Measurements from ENCODE around the gene PTPRT.

PTPRT gene

DNA sequence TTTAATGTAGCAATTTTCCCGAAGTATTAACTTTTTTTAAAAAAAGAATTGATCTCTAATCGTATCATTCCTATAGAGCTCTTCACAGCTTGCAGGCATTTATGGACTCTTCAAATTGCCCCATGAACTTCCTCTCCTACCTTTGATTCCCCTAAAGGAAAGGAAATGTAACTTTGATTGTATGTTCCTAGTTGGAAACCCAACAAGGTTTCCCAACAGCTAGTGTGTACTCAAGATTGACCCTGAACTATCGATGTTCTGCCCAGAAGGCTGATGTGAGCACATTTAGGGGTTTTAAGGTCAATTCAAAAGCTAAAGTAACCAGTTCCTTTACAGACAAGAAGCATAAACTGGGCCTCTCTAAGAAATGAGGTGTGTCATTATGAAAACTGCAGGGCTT, 491.7 kb downstream of the PTPRT start:
- DNase-seq: no peak

DNA sequence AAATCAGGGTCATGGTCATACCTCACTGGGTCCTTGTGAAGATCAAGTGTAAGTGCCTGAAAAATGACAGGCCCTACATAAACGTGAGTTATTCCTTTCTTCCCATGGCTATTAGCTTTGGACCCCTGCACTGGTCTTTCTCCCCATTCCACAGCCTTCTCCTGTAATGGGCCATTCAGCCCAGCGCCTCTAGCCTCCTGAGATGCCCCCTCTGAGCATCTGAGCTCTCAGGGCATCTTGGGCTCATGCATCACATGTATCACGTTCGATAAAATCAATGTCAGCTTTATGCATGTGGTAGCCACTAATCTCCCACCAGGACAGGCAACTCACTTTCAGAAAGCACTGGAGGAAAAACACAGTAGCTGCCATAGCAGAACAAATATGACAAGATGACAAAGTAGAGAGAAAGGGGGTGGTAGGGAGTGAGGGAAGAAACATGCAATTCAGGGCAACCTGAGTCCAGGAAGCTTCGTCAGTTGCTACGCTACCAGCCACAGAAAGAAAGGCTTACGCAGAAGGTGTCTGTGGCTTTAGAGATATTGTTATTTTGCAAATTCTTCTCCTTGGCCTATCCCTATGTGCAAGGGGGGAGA, 498.8 kb downstream of the PTPRT start:
- DNase-seq: no peak

DNA sequence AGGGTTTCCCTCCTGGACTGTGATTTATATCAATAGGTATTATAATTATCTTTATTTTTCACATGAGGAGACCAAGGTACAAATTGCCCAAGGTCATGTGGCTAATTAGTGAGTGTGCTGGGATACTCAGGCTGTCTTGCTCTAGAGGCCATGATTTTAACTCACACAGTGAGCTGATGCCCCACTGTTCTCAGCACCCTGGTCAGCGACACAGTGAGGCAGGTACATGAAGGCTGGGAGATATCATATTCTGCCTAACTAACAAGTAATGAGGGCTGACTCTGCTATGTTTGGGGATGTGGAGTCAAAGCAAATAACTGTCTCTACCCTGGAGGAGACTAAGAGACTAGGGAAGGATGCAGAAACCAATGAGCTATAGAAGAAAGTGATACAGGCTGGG, 501.1 kb downstream of the PTPRT start:
- no peak for DNase-seq

DNA sequence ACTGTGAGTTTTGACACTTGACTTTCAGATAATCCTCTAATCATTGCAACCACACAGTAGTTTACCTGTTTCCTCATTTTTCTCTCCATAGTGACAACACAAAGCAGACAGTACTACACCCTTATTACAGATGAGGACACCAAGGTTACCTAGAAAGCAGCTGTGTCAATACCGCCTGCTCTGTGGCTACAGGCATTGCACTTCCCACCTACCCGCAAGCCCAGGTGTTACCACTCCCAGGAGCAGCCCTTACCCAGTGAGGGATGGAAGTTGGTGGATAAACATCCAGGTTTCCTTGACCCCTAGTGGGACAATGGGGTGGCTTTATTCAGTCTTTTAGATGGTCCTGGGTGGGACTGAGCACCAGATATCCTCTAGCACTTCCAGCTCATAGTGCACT, 503.6 kb downstream of the PTPRT start:
- DNase-seq: no peak

DNA sequence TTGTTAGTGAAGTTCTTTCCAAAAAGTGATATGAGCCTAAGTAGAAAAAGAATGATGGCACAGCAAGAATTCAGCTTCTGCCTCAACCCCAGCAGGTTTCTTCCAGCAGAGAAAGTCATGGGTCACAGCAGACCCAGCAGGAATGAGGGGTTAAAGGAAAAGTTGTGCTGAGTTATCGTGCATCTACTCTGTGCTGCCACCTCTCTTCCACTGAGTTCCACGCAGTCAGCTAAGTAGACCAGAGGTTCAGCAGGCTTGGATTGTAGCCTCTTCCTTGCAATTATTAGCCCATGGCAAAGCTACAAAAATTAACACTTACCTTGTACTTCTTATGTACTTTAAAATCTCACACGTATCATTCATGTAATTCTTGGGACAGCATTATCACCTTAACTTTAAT, 510.8 kb downstream of the PTPRT start:
- DNase-seq: no peak

DNA sequence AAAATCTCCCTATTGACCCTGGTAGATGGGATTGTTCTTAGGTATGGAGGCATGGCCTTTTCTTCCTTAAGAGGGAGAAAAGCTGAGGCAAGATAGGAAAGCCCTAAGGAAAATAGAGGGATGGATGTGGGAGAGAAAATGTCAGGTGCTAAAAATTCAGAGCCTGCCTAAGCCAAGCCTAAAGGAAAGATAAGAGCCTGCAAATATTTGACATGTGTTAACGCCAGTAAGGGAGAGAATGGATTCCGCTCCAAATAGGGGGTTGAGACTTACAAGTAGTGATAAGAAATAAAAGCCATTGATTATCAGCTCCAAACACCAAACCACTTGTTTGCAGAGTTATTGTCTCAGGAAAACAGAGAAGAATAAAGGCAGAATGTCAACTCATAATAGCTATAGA, 533.6 kb downstream of the PTPRT start:
- DNase-seq: no peak

DNA sequence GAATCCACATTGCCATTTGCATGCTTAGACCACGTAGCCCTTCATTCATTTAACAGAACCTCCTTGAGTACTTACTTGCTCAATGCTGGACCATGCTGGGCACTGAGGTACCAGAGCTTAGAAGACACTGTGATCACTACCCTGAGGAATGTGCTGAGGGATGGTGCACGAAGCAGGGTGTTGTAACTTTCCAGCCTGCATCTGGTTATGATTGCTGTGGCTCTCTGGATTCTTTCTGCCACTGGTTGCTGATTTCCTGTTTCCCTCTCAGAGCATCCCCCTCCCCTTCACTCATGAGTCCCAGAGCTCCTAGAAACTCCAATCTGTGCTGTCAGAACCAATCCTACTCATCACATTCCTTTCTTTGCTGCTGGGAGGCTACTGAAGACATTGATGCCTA, 537.4 kb downstream of the PTPRT start:
- DNase-seq: no peak

DNA sequence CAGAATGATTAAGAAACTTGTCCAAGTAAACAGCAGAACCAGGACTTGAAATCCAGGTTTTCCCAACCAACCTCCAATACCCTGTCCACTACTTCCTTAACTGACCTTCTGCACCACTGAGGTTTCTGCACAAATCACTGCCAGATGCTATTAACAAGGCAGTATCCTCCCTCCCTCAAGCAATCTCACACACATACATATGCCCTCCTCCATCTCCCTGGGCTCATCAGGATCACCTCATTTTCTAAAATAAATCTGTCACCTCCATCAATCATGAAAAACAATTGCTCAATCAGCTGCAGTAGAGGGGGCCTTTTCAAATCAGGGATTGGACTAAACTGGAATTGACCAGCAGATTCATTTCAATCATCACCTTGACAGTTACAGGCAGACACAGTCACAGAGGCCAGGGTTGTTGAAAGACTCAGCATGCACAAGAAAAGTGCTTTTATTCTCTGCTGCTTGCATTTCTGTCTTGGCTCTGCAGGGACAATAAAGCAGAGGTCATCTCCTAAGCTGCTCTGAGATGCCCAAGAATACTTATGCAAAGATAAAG, 539.4 kb downstream of the PTPRT start:
- no peak for DNase-seq

DNA sequence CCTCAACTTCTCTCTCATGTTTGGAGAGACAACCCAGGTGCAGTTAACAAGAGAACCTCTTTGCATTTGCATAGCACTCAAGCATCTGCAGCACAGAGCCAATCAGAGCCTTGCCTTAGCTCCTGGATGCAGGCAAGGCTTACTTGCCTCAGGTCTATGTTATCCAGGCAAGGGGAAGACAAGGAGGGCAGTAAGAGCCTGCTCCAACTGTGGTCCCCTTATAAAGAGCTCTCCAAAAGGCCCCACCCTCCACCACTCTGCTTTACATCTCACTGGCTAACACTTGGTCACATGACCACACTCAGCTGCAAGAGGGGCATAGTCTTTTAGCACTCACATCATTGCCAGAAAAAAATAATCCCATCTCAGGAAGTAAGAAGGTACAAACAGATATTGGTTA, 540.0 kb downstream of the PTPRT start:
- DNase-seq: no peak

DNA sequence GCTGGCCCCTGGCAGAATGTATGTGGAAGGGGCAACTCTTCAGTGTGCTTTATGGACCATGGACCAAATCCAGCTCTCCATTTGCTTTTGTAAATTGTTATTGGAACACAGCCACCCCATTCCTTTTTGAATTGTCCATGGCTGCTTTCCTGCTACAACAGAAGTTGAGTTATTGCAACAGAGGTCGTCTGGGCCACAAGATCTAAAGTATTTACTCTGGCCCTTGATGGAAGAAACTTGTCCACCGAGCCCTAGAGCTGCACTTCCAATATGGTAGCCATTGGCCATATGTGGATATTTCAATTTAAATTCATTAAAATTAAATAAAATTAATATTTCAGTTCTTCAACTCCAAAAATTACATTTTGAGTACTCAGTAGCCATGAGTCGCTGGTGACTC, 543.5 kb downstream of the PTPRT start:
- DNase-seq: no peak

DNA sequence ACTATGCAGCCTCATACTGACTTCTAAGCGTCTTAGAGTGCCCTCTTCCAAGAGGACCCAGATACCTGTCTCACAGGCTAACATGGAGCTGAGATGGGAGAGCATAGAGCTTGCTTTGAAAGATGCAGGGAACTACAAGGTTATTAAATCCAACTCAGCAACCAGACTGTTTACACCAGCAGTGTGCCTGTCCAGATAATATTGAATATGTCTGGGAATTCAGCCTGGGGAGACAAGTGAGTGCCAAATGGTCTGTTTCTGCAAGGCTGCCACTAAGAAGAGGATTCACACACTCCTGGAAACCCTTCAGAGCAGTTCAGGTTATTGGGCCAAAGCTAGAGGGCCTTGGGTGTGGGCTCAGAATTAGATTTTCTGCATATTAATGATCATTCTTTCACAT, 547.8 kb downstream of the PTPRT start:
- DNase-seq: no peak

DNA sequence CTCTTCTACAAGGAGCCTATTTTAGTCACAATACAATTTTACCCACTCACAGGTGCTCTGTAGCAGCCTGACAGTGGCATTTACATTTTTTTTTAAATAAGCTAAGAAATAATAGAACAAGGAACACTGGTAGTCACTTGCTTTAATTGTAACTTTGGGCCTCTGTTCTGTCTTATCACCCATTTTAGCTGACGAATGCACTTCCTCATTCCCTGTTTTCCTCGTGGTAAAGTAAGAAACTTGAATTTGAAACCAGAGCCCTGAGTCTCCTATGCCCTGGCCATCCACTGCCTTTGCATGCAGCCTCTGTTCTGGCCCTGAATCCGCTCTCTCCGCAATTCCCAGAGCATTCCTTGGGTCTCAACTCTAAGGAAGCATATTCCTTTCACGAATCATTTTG, 550.6 kb downstream of the PTPRT start:
- no peak for DNase-seq

DNA sequence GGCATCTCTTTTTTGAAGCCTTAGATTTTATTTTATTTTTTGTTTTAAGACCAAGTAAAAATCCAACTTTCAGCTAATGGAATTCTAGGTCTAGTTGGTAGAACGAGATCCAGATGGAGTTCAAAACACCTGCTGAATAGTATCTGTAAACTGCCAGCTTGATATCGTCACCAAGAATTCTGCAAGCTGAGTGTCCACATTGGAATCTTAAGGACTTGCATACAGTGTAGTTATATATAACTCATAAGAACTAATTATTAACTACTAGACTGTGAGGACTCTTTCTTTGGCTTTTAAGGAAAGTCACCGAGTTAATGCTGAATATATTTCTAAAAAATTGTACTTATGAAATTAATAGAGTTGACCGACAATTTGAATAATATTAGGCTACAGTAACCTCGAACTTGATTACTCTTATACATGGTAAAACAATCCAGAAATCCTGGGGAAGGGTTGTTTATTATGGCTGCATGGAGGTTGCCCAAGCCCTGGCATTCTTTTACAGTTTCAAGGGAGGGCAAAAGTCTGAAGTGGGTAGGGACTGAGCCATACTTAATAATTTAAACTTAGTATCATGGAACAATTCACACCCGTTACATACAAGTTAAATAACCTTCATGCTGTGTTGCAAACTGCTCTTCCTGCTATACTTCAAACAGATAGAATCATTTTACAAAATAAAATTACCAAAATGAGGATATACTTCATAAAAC, 553.9 kb downstream of the PTPRT start:
- DNase-seq: no peak

DNA sequence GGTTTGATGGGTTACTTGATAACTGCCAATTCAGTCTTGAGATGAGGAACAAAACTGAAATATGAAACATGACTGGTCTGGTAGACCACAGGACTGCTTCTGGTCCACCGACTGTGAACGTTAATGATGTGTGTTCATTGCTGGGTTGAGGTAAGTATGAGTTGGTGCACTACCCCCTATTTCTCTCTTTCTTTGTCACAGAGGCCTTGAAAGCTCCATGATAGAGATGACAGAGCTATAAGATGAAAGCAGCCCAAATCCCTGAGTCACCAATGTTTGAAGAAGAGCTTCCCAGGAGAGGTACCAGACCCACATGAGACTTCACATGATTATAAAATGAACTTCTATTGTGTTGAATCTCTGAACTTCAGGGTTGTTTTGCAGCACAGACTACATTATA, 555.5 kb downstream of the PTPRT start:
- DNase-seq: no peak

DNA sequence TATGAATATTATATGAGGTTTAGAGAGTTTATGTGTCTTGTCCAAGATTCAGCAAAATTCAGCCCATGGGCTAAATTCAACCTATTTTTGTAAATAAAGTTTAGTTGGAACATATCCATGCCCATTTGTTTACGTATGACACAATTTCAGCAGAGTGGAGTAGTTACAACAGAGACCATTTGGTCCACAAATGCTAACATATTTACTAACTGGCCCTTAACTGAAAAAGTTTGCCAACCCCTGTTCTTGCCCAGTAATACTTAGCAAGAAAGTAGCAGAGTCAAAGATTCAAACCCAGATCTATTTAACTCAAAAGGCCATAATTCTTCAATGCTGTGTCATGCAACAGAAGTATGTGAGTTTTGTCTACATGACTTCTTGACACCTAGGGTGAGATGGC, 561.0 kb downstream of the PTPRT start:
- DNase-seq: no peak

DNA sequence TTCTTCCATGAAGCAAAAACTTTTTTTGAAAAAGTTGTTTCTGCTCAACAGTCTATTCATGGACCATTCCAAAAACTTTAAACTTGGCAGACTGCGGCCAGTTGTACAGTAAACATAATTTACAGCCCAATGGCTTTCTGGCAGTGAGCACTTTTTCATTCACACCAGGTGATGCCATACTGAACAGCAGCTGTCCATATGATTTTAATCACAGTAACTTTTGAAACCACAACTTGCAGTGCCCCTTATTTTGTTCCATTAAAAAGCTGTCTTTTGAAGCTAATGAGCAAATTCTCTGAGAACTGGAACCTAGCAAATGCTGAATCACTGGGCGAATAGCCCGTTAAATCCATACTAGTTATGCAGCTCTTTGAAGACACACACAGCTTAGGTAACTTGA, 576.6 kb downstream of the PTPRT start:
- DNase-seq: no peak

DNA sequence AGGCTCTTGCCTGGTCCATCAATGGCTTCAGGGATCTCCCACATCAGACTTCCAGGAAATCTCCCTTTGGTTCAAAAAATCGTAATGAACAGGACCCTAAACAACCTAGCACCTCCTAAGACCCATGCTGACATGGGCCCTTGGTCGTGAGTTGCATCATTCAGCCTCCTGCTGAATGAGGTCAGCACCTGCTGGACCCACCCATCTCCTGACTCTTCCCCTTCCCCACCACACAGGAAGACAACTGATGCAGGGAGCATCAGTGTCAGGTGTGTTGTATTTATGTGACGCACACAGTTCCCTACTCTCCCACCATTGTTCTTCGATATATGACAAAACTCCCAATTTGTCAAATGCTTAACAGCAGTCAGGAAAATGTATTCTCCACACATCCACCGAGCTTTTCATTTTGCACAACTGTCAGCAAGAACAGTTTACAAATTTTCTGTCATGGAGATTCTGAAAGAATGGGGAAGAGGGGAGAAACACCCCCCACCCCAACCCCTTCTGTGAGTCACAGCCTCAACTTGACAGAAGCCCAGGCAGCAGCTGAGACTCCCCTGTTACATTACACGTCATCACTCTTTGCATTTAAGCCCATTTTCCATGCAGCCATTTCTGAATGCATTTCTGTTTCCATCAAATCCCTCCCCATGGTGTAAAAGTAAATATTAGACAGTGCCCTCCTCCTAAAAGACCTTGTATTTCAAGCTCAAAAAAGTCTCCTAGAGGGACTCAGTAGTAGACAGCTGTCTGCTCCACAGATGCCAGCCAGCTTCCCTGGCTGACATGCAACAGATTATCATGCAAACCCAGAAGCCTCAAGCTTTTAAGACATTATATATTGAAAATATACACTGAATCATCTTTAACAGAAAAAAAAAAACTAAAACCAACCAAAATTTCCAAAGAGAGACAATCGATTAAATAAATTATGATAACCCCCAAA, 577.5 kb downstream of the PTPRT start:
- DNase-seq: no peak

DNA sequence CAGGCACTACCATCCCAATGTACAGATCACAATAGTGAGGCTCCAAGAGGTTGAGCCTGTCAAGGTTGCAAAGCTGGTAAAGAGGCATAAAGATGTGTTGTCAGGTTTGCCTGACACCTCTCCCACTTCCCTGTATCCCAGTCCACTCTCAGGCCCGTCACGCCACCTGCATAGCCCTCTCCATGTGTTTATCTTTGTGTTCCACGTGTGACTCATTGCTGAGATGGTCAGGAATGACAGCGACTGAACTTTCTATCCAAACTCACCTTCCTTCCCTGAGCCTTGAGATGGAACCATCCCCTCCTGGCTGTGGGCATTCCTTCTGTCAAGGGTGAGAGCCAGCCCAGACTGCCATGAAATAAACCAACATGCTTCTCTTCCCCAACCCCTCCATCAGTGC, 578.3 kb downstream of the PTPRT start:
- no peak for DNase-seq

DNA sequence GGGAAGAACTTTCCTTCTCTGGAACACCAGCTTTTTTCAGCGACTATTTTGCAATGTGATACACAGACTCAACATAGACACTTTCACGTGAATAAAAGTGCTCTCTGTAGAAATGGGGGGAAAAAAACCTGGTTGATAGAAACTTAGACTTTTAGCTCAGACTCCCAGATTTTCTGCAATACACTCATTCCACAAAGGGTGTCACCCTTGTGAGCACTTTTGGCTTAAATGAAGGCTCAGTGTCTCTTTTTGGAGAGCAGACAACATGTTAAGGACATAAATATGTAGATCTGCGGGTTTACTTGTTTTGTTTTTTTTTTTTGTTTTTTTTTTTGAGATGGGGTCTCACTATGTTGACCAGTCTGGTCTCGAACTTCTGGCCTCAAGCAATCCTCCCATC, 579.6 kb downstream of the PTPRT start:
- no peak for DNase-seq

DNA sequence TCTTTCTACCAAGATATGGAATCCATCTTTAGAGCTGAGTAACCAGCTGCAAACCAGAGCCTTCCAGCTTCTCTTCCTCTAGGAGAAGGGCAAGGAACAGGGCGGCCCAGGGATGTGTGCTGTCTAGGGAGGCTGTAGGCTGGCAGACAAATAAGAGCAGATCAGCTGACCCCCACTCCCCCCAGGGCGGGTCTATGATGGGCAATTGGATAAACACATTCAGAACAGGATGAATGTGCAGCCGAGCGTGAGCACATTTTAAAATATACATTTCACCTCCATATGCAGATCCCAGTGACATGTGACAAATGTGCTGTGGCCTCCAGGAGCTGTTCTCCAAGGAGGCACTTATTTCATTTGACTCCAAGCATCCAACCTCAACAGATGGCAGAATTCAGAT, 580.1 kb downstream of the PTPRT start:
- DNase-seq: no peak

DNA sequence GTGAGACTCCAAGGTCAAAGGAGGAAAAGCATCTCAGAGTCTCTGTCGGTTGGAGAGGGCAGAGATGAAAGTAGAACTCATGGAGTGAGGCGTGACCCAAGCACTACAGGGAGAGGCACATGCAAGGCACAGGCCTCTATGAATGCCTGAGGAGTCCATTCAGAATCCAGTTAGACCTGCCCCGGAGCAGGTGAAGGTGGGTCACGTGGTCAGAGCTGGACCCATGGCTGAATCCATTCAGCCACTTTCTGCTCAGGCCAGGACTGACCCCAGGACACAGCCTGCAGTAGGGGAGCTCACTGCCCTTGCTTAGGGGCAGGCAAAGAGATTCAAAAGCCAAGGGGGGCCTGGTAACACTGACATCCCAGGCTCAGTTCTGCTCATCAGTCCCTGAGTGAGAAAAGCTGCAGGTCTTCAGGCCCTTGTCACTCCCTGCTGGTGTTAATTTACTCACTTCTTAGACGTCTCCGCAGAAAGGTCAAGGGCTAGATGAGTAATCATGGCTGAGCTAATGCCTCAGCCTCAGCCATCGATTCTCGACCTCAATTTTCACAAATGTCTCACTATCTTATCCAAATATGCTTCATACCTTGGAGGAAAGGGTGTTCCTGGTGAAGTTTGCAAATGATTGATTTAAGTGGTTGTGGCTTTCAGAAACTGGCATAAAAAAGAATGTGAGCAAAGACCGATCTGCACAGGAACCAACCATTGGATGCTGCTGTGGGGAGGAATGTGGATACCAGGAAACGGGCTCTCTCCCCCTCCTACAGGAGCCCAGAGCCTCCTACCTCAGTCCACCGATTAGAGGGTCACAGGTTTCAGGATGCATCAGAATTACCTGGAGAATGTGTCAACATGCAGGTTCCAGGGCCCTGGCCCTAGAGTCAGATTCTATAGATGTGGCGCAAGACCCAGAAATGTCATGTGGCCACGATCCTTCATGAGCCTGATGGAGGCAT, 584.4 kb downstream of the PTPRT start:
- DNase-seq: no peak

DNA sequence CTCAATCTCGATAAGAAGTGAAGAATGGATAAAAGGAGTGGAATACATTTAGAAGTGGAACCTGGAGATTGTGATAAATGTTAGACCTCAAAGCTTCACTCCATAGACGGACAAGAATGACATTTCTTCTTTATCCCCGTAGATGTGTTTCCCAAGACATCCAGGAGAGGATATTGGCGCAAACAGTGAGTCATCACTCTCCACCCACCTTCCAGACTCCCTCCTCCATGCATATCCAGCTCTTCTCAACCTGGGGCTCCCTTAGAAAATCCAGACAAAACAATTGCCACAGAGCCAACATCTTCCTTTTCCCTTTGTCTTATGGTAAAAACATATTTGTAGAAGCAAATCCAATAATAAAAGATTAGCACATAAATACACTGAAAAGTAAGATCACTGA, 586.1 kb downstream of the PTPRT start:
- no peak for DNase-seq

DNA sequence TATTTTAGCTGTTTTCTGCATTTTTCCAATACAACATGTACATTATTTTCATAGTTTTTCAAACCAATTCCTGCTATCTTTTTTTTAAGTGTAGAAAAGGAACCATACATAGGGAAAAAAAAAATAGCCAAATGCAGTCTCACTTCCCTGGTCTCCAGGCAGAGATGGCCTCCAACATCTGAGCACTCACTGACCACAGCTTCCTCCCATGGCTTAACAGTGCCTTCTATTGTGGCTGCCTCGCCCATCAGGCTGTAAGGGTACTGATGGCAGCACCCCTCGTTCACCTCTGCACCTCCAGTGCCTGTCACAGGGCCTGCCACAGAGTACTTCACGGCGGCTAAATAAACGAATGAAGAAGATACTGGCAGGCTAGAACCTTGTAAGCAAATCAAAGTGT, 591.1 kb downstream of the PTPRT start:
- DNase-seq: no peak
